Parathyroid adenoma (tissue), 2 donors: ENCODE data around the gene FGGY.

ENCODE experiments used
- H2AFZ ChIP-seq: fragments of 300-600 bp; sonication (generic); one replicate; pipeline ENCODE4 v1.7.0; 2017; ENCODE audit warnings: antibody characterized with exemption, mild to moderate bottlenecking
- H3K27ac ChIP-seq: fragments of 300-600 bp; sonication (generic); one replicate; pipeline ENCODE4 v1.7.0; 2017
- H3K27me3 ChIP-seq: fragments of 300-600 bp; sonication (generic); one replicate; pipeline ENCODE4 v1.7.0; 2017; ENCODE audit warnings: low read length; ENCODE audit not compliant: control insufficient read depth, insufficient read depth
- H3K36me3 ChIP-seq: fragments of 300-600 bp; sonication (generic); one replicate; pipeline ENCODE4 v1.7.0; 2017; ENCODE audit warnings: low read length; ENCODE audit not compliant: control insufficient read depth, insufficient read depth
- H3K4me1 ChIP-seq: fragments of 300-600 bp; sonication (generic); one replicate; pipeline ENCODE4 v1.7.0; 2017; ENCODE audit warnings: control low read depth
- H3K4me2 ChIP-seq: fragments of 300-600 bp; sonication (generic); one replicate; pipeline ENCODE4 v1.7.0; 2017; ENCODE audit warnings: low read length
- H3K4me3 ChIP-seq: fragments of 300-600 bp; sonication (generic); one replicate; pipeline ENCODE4 v1.7.0; 2017; ENCODE audit warnings: low read depth, low read length
- H3K79me2 ChIP-seq: fragments of 300-600 bp; sonication (generic); one replicate; pipeline ENCODE4 v1.7.0; 2017; ENCODE audit warnings: control low read depth
- H3K9ac ChIP-seq: fragments of 300-600 bp; sonication (generic); one replicate; pipeline ENCODE4 v1.7.0; 2017; ENCODE audit warnings: mild to moderate bottlenecking
- H3K9me3 ChIP-seq: fragments of 300-600 bp; sonication (generic); one replicate; pipeline ENCODE4 v1.7.0; 2017; ENCODE audit warnings: low read length; ENCODE audit not compliant: control insufficient read depth
- CTCF ChIP-seq: fragments of 300-600 bp; sonication (generic); IDR thresholded peaks from one replicate; pipeline ENCODE4 v1.7.0; 2017; ENCODE audit warnings: antibody characterized with exemption, mild to moderate bottlenecking
- donor health status: primary hyperparathyroidism.

Gene FGGY

GRCh38 chr1:59596432-59596831, 299.5 kb downstream of the FGGY start:
- H3K9me3 ChIP-seq: no peaks in the 10 kb centered on the region
- H3K27me3 ChIP-seq: no peaks in the 10 kb centered on the region
- H3K36me3 ChIP-seq: no peaks in the 10 kb centered on the region
- H3K4me3 ChIP-seq: no peak overlapping the region
- no peaks in the 10 kb centered on the region for H3K79me2 ChIP-seq
- no peak overlapping the region for H3K4me2 ChIP-seq
- H3K4me1 ChIP-seq: peaks cover 2% of the 10 kb centered on the region
- no peak overlapping the region for H3K9ac ChIP-seq
- H3K27ac ChIP-seq: peak overlapping the region; percentile 40
- H2AFZ ChIP-seq: peak overlapping the region; percentile 40
- no peak for TF ChIP-seq CTCF

GRCh38 chr1:59596956-59597355, 300.1 kb downstream of the FGGY start:
- Histone ChIP-seq H3K27ac (peak overlapping the region; percentile 40), H3K36me3 (no peaks in the 10 kb centered on the region), H3K79me2 (no peaks in the 10 kb centered on the region), H3K4me3 (no peak overlapping the region), H3K27me3 (no peaks in the 10 kb centered on the region), H3K9me3 (no peaks in the 10 kb centered on the region), H2AFZ (peak overlapping the region; percentile 40), H3K4me1 (peaks cover 2% of the 10 kb centered on the region), H3K4me2 (no peak overlapping the region), H3K9ac (no peak overlapping the region)
- TF ChIP-seq CTCF: no peak

- Histone ChIP-seq H2AFZ (no peak overlapping the region), H3K4me2 (no peak overlapping the region), H3K36me3 (no peaks in the 10 kb centered on the region), H3K9ac (no peak overlapping the region), H3K79me2 (no peaks in the 10 kb centered on the region), H3K27ac (no peak overlapping the region), H3K4me1 (peaks cover 2% of the 10 kb centered on the region), H3K4me3 (no peak overlapping the region), H3K9me3 (no peaks in the 10 kb centered on the region), H3K27me3 (no peaks in the 10 kb centered on the region)
- TF ChIP-seq CTCF: no peak
These were observed 300.7 kb downstream of the FGGY start for GRCh38 chr1:59597420-59598119.

- Histone ChIP-seq H3K4me3 (no peak overlapping the region), H3K79me2 (no peaks in the 10 kb centered on the region), H3K4me1 (peaks cover 2% of the 10 kb centered on the region), H3K4me2 (no peak overlapping the region), H3K27me3 (no peaks in the 10 kb centered on the region), H3K9me3 (no peaks in the 10 kb centered on the region), H3K9ac (no peak overlapping the region), H3K36me3 (no peaks in the 10 kb centered on the region), H2AFZ (no peak overlapping the region), H3K27ac (no peak overlapping the region)
- no peak for TF ChIP-seq CTCF
These were observed 301.2 kb downstream of the FGGY start for GRCh38 chr1:59598120-59598440.

- Histone ChIP-seq H3K9ac (no peak overlapping the region), H3K27me3 (no peaks in the 10 kb centered on the region), H3K27ac (no peak overlapping the region), H3K79me2 (no peaks in the 10 kb centered on the region), H3K4me1 (no peaks in the 10 kb centered on the region), H3K4me3 (no peak overlapping the region), H2AFZ (no peak overlapping the region), H3K4me2 (no peak overlapping the region), H3K36me3 (no peaks in the 10 kb centered on the region), H3K9me3 (no peaks in the 10 kb centered on the region)
- TF ChIP-seq CTCF: no peak
These were observed 304.1 kb downstream of the FGGY start for GRCh38 chr1:59601041-59601441.
